Kidney epithelial cell (primary cell): ENCODE measurements around the gene ELL. TPM values are rescaled to one million over a fixed set of nuclear protein-coding genes. Genes with fewer than 3 reads are reported as not detected.

Experiments
- DNase-seq: peaks from one replicate; pipeline ENCODE4 v3.0.0-alpha.2; 2010; ENCODE audit warnings: low read depth
- H3K27me3 ChIP-seq: 2 replicates; pipeline ENCODE4 v1.6.0; 2011; ENCODE audit warnings: low read length; ENCODE audit not compliant: control insufficient read depth, insufficient read depth
- H3K36me3 ChIP-seq: 2 replicates; pipeline ENCODE4 v1.5.1; 2011; ENCODE audit warnings: low read length; ENCODE audit not compliant: control insufficient read depth, insufficient read depth
- H3K4me3 ChIP-seq: 2 replicates; pipeline ENCODE4 v1.5.1; 2011; ENCODE audit warnings: low read depth, mild to moderate bottlenecking, control low read depth, low read length
- total RNA-seq: library from RNA; depleted of rRNA; stranded (reverse); fragments of >200 nt; gene quantifications from 2 replicates; pipeline ENCODE4 v1.2.3, GENCODE V29; 2015
- TF ChIP-seq, protein P1 (sequence below): IDR thresholded peaks from 2 replicates; pipeline ENCODE4 v1.5.1; 2011; ENCODE audit warnings: mild to moderate bottlenecking, moderate library complexity, low read length, control low read depth, inconsistent platforms; ENCODE audit not compliant: insufficient read depth, poor library complexity, severe bottlenecking

Gene ELL
- total RNA-seq, 1 donor from 2014 or later = 13.1 TPM

DNA sequence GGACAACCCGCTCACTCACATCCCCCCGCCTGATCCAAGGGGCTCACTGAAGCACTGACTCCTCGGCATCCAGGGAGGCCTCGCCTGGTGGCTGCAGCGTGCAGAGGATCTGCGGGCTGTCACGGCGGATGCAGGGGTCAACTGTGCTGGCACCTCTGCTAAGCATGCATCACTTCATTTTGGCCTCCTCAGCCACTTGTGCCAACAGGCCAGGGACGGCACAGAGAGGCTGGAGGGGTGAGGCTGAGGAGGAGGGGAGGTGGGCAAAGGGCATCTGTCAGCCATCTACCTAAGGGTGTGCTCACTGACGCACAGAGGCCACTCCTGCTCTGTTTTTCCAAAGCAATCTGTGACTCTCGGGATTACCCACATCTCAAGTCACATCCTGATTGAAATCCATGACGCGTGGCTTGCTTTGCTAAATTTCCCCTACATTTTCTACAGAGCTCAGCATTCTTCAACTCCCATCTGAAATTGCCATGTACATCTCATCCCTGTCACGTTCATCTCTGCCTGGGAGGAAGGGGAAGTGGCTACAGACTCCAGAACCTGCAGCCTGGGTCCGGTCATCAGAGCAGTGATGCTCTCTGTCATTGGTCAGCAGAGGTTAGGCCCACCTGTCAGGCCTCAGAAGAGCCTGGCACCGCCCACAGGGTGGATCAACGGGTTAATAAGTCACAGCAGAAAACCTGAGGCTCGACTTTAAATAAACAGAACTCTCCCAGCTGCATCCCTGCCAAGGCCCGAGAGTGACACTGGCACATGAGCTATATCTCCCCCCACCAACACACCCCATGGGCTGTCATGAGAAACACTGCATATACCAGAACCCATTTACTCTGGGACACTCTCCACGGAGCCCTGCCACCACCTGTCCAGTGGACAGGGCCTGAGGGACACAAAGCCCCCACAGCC, 17.6 kb downstream of the ELL start:
- H3K36me3 ChIP-seq = no peaks in the 10 kb centered on the region
- DNase-seq = peak; percentile 54
- H3K27me3 ChIP-seq = no peaks in the 10 kb centered on the region
- TF ChIP-seq, protein P1, sequence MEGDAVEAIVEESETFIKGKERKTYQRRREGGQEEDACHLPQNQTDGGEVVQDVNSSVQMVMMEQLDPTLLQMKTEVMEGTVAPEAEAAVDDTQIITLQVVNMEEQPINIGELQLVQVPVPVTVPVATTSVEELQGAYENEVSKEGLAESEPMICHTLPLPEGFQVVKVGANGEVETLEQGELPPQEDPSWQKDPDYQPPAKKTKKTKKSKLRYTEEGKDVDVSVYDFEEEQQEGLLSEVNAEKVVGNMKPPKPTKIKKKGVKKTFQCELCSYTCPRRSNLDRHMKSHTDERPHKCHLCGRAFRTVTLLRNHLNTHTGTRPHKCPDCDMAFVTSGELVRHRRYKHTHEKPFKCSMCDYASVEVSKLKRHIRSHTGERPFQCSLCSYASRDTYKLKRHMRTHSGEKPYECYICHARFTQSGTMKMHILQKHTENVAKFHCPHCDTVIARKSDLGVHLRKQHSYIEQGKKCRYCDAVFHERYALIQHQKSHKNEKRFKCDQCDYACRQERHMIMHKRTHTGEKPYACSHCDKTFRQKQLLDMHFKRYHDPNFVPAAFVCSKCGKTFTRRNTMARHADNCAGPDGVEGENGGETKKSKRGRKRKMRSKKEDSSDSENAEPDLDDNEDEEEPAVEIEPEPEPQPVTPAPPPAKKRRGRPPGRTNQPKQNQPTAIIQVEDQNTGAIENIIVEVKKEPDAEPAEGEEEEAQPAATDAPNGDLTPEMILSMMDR = no peak
- no peak overlapping the region for H3K4me3 ChIP-seq

DNA sequence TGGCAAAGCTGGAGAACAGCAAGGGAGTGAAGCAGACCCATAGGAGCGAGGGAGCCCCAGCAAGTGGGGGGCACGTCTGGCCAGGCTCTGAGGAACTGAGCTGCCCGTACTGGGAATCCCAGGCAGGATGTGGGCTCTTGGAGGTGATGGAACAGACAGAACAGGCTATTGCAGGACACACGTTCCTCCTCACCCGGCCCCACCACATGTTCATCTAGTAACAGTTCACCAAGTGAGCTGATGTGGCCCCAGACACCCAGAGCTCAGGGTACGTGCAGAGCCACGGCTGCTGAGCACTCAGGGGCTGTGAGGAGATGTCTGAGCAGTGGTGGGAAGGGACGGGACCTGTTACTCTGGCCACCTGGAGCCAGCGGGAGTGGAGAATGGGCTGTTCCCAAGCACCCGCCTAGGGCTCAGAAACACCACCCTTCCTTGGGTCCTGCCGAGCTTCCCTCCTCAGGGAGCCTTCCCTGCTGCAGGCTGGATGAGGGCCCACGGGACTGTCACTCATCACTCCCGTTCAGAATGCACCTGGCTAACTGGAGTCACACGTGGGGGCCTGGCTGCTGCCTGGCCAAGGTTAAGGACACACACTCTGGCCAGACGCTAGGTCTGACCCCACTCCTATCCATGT, 18.4 kb downstream of the ELL start:
- no peaks in the 10 kb centered on the region for H3K27me3 ChIP-seq
- TF ChIP-seq, protein P1 = no peak
- H3K36me3 ChIP-seq = no peaks in the 10 kb centered on the region
- no peak overlapping the region for H3K4me3 ChIP-seq
- no peak for DNase-seq

DNA sequence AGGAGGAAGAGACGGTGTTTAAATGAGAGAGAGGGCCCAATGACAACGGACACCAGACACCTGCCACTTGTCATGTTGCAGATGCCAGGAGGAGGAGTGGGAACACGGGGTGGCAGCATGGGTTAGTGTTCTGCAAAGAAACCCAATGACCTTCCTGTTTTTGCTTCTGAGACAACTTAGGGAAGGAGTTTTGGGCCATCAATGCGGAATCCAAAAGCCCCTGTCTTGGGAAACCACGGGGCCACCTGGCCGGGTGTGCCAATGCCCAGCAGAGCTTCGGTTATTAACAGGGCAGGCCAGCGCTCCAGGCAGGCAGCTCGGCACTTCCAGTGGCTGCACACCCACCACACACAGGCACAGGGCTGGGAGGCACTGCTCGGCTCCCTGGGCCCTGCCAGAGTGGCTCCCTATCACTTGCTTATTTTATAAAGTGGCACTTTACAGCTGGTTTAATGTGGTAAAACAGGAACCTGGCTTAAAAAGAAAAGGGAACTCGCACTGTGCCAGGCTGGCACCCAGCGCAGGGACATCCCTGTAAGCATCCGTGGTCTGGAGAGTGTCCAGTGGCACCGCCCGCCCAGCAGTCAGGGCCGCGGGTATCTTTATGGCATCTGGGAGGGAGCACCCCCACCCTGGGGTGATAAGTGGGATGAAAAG, 19.1 kb downstream of the ELL start:
- Histone ChIP-seq H3K36me3 (no peaks in the 10 kb centered on the region), H3K27me3 (no peaks in the 10 kb centered on the region), H3K4me3 (no peak overlapping the region)
- TF ChIP-seq, protein P1 = no peak
- no peak for DNase-seq

DNA sequence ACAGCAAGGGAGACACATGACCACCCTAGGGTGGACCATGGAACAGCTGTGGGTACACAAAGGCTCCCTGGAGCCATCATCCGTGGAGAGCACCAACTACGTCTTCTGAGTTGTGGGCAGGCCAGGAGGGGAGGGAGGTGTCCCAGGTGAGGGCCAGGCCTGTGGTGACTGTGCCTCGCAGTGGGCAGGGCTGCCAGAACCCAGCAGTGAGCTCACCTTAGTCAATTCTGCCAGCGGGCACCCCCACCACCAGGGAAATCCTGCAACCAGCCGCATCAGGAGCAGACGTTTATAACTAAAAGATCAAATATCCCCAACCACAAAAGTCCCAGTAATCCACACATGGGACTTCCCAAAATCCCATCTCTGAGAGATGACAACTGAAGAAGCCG, 19.6 kb downstream of the ELL start:
- Histone ChIP-seq H3K4me3 (no peak overlapping the region), H3K27me3 (no peaks in the 10 kb centered on the region), H3K36me3 (no peaks in the 10 kb centered on the region)
- TF ChIP-seq, protein P1 = no peak
- DNase-seq = no peak

DNA sequence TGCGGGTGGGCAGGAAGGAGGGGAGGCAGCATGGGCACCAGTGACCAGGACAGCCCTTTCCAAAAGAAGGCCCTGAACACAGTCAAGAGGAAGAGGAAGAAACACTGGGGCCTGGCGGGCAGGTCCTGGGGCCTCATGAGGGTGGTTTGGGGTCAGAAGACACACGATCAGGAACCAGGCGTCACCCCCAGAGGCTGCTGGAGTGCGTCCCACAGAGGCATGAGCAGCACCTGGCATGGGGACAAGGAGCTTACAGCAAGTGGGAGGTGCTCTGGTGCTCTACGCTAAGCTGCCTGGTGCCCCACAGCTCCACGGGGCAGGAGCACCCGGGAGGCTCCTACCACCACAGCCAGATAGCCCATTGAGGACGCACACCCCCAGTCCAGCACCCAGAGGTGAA, 20.0 kb downstream of the ELL start:
- Histone ChIP-seq H3K36me3 (no peaks in the 10 kb centered on the region), H3K27me3 (no peaks in the 10 kb centered on the region), H3K4me3 (no peak overlapping the region)
- DNase-seq = no peak
- TF ChIP-seq, protein P1 = no peak
